ENCODE measurements around the gene GDI1. TPM values are rescaled to one million over a fixed set of nuclear protein-coding genes. Genes with fewer than 3 reads are reported as not detected.
"Not testable (repeated sequence)": the region's sequence is repeated elsewhere in the genome, so short reads cannot be mapped to it uniquely, and the experiment has no call there.

Gene GDI1
- total RNA-seq = 177 TPM

DNA sequence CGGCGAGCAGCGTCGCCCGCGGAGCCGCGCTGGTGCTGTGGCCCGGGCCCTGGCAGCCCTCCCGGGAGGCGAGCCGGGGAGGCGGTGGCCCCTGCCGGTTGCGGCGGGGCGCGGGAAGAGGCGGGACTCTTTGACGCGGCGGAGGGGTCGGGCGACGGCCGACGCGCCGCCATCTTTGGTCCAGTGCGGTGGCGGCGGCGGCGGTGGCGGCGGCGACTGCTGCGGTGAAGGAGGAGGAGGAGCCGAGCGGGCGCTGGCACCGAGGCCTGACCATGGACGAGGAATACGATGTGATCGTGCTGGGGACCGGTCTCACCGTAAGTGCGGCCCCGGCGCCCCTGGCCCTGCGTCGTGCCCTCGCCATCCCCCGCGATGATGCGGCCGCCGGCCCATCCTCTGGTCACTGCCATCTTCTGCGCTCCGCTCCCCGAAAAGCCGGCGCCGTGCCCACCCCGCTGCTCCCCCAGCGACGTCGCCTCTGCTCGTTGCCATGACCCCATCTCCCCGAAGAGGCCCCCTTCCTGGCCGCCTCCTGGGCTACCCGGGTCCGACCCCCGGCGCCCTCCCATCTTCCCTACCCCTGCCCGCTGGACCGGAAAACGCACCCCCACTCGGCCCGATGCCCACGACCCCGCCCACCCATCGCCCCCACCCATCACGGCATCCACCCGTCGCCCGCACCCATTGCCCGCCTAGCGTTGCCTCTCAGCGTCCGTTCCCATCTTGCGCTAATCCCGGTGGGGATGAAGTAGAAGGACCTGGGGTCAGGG lies at the start of gene GDI1:
Gene GDI1 (plus strand): TSS at position 172 of the 770 bp plus-strand sequence. CDS start 101 bp downstream, at position 273.
- intact Hi-C loops (cut with DNase I) = no loop called here
- ATAC-seq = peak; percentile 38
- no peak for DNase-seq (ENCODE audit: low spot score)

DNA sequence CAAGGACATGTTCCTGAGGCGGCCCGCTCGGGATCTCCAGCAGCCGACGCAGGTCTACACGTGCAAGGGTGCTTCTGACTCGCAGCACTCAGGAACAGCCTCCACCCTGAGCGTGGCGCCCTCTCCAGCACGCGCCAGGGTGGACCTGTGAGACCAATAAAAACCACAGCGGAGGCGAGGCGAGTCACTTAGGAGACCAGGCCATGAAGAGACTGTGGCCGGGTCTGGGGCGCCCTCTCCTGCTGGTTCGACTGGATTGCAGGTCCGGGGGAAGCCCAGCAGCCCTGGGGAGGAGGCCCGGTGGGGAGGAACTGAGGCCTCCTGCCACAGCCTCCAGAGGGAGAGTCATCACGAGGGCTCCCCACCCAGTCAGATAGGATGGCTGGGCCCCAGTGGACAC lies 48.9 kb upstream of the GDI1 start:
- peak; percentile 48 for ATAC-seq
- DNase-seq (ENCODE audit: low spot score); intact Hi-C loops (cut with DNase I): not testable (repeated sequence)

DNA sequence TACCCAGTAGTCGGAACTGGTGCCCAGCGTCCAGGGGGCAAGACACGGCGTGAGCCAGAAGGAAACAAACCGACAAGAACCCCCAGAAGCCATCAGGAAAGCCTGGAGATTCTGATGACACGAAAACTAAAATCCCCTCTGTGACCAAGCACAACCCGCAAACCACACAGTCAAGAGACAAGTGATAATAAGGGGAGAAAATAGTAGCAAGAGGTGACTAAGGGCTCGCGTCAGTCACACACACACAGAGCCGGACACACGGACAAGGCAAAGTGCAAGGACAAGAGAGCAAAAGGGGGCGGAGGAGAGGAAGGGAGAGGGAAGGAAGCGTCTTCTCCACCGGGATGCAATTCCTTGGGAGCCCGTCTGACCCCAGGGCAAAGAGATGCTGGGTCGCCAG lies 48.3 kb upstream of the GDI1 start:
- DNase-seq (ENCODE audit: low spot score); intact Hi-C loops (cut with DNase I); ATAC-seq: not testable (repeated sequence)

DNA sequence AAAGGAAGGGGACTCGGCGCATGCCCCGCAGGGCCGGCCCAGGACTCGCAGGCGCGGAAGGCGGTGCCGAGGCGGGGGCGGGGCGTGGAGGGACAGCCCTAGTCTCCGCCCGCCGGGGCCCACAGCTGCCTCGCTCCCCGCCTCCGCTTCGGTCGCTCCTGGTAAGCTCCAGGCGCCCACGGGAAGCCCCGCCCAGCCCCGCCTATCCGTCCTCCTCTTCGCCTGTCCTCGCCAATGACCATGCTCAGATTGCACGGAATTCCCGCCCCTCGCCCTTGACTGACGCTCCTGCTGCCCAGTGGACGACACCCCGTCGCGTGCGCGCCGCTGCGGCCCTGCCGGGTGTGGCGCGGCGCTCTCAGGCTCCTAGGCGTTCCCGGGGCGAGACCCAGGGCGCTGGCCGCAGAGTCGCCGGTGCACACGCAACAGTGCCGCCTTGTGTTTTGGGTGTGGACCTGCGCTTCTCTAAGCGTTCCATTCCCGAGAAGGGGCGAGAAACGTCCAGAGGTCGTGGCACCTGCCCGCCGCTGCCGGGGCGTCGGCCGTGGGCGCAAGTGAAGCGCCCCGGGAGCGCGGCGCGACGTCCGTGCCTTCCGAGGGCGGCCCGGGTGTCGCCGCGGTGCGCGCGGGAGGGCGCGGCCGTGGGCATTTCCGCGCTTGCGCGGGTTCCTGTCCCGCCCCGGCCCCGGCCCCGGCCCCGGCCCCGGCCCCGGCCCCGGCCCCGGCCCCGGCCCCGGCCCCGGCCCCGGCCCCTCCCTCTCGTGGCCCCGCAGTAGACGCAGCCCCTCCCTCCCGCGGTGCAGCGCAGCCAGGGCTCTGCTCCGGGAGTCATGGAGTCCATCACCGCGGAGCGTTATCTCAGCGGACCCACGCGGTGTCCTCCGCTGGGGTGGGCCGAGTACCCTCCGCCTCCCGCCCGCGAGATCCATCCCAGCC lies 46.9 kb upstream of the GDI1 start:
- DNase-seq (ENCODE audit: low spot score); intact Hi-C loops (cut with DNase I): not testable (repeated sequence)
- peak; percentile 88 for ATAC-seq

DNA sequence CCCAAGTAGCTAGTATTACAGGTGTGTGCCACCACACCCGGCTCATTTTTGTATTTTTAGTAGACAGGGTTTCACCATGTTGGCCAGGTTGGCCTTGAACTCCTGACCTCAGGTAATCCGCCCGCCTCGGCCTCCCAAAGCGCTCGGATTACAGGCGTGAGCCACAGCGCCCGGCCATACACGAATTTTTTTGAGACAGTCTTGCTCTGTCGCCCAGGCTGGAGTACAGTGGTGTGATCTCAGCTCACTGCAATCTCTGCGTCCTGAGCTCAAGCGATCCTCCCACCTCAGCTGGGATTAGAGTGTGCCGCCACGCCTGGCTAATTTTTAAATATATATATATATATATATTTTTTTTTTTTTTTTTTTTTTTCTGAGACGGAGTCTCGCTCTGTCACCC lies 40.6 kb upstream of the GDI1 start:
- DNase-seq (ENCODE audit: low spot score); ATAC-seq; intact Hi-C loops (cut with DNase I): not testable (repeated sequence)

DNA sequence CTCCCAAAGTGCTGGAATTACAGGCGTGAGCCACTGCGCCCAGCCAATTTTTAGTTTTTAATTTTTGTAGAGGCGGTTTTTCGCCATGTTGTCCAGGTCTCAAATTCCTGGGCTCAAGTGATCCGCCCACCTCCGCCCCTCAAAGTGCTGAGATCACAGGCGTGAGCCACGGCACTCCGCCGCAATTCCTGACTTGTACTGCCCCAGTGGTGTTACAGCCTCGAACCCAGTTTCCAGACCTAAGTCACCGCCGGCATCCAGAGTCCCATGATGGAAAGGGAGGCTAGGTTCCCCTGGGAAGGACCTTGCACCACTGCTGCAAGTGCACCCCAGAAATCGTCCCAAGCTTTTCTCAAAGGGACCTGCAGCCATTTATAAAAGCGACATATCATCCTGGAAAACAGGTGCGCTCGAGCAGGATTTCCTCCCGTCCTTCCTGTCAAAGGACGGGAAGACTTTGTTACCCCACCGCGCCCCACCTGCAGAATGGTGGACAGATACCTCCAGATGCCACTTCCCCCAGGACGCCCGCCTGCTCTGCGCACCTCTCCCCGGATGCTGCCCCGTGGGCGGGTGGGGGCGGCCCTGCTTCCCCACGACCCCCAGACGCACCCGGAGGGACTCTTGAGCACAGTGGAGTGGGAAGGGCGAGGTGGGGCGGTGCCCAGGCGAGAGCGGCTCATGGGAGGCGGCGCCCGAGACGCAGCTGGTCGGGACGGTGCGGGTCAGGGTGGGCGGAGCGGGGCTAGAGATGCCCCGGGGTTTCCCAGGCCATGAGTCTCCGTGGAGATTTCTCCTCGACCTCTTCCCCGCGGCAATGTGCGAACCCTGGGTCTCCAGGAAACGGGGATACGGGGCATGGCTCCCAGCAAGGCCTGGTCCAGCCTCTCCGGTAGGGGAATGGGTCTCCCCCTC lies 39.7 kb upstream of the GDI1 start:
- intact Hi-C loops (cut with DNase I) = no loop called here
- DNase-seq (ENCODE audit: low spot score) (peak; percentile 85), ATAC-seq (peak; percentile 89)

DNA sequence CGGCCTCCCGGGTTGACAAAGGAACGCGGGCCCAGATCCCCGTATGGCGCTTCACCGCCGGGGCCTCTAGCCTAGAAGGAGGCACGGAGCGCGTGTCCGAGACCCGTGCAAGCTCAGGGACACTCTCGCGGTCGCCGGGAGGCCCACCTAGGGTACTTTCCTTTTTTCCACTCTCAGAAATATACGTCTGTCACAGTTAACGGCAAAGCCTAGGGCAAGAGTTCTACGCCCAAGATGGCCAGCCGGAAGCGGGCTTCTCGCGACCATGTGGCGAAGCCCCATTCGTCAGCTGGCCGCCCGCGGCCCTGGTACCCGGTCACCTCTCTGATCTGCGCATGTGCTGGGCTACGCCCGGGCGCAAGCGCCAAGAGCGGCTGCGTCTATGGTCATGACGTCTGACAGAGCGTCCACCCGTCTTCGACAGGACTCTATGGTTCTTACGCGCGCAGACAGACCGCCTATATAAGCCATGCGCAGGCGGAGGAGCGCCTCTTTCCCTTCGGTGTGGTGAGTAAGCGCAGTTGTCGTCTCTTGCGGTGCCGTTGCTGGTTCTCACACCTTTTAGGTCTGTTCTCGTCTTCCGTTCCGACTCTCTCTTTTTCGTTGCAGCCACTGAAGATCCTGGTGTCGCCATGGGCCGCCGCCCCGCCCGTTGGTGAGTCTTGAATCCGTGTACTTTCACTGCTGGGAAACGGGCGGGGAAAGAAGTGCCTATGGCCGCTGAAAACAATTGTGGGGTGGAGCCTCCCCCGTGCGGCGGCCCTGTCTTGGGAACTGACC lies 38.9 kb upstream of the GDI1 start, which contains the start of gene RPL10:
Gene RPL10 (plus strand): TSS at position 490 of the 780 bp plus-strand sequence. CDS start 143 bp downstream, at position 633.
- intact Hi-C loops (cut with DNase I) = no loop called here
- DNase-seq (ENCODE audit: low spot score) (peak; percentile 95), ATAC-seq (peak; percentile 96)

DNA sequence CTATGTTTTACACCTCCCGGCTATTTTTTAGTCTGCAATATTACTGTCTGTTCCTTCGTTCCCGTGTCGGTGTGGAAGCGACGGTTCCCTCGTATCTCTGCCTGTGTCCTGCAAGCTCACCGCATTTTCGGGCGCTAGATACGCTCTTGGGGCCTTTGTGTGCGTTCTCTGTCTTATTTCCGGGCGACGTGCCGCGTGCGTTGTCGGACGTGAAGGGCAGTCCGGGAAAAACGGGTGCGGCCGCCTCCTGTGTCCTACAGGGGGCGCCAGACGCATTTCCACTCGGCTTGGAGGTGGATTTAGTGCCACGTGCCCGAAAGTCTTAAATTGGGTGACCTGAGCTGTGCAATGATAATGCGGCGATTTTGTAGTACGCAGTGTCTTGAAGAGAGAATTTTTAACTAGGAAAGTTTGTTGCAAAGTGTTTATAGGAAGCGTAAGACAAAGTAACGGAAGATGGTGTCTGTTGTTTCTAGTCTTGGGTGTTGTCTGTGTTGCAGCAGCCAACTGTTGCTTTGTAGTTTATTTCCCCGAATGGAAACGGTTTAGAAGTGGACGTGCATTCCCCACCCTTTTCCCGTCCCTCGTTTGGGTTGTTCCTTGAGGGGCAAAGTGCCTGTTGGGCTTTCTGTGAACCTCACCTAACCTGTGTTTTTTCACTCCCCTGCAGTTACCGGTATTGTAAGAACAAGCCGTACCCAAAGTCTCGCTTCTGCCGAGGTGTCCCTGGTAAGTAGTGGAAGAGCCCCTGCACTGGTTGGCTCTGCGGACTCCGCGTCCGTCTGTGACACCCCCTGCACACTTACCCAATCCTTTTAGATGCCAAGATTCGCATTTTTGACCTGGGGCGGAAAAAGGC lies 38.1 kb upstream of the GDI1 start:
- ATAC-seq = peak; percentile 72
- intact Hi-C loops (cut with DNase I) = no loop called here
- peak; percentile 87 for DNase-seq (ENCODE audit: low spot score)

DNA sequence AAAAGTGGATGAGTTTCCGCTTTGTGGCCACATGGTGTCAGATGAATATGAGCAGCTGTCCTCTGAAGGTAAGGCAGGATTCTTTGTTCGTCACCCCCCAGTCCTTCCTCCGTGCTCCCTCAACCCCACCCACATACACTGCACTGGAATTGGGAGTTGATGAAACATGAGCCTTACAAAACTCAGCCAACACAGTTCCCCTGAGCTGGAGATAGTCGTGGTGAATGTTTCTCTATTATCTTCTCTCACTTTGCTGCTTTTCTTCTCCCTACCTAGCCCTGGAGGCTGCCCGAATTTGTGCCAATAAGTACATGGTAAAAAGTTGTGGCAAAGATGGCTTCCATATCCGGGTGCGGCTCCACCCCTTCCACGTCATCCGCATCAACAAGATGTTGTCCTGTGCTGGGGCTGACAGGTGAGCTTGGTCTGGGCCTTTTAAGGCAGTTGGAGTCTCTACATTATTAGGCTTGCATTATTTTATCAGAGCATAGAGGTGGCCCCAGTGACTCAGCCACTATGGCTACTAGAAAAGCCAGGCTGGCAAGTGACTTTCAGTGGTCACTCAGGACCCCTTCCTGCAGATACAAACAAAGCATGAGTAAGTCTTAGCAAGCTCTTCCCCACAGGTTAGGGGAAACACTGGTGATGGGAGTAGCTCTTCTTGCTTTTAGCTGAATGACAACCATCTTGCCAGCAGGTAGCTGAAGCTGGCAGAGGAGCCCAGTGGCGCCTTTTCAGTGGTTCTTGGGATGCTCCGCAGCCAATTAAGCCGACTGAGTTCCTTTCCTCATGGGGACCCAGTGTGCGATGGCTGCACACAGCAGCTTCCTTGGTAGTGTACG lies 37.2 kb upstream of the GDI1 start:
- intact Hi-C loops (cut with DNase I) = no loop called here
- ATAC-seq (no peak), DNase-seq (ENCODE audit: low spot score) (no peak)

DNA sequence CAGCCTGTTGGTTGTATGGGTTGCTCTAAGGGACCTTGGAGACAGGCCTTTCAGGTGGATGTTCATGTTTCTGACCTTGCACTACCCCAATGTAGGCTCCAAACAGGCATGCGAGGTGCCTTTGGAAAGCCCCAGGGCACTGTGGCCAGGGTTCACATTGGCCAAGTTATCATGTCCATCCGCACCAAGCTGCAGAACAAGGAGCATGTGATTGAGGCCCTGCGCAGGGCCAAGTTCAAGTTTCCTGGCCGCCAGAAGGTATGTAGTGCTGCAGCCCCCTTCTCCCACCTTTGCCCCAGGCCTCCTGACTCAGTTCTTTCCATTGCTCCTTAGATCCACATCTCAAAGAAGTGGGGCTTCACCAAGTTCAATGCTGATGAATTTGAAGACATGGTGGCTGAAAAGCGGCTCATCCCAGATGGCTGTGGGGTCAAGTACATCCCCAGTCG lies 36.6 kb upstream of the GDI1 start:
- ATAC-seq; intact Hi-C loops (cut with DNase I); DNase-seq (ENCODE audit: low spot score): not testable (repeated sequence)

DNA sequence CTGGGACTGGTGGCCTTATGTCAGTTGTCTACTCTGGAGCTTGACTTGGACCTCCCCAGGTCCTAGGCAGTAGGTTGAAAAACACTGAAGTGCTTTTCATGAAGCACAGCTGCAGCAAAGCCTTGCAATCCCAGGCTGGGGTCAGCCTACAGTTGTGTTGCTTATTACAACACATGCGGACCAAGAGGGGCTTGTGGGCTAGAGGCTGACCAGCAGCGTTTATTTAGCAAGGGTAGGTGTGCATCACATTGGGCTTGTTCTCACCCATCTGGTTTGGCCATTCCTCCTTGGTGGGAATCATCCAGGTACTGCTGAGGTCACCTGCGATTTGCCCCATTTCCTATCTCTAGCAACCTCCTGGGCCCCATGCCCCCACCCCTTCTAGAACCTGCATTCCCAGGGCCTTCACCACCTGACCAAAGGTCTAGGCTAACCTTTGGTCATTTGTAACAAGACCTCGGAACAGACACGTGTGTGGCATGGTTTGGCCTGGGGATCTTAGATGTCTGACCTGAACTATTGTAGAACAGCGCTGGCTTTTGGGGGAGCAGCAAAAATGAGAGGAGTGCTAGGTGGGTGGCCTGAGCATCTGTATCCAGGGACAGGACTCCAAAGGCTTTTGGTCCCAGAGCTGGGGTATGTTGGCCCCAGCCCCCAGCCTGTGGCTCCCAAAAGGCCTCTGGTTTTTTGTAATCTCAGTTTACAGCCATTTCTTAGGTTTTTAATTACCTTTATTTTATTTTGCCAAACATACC lies 35.7 kb upstream of the GDI1 start:
- no peak for DNase-seq (ENCODE audit: low spot score)
- intact Hi-C loops (cut with DNase I) = no loop called here
- ATAC-seq = no peak

DNA sequence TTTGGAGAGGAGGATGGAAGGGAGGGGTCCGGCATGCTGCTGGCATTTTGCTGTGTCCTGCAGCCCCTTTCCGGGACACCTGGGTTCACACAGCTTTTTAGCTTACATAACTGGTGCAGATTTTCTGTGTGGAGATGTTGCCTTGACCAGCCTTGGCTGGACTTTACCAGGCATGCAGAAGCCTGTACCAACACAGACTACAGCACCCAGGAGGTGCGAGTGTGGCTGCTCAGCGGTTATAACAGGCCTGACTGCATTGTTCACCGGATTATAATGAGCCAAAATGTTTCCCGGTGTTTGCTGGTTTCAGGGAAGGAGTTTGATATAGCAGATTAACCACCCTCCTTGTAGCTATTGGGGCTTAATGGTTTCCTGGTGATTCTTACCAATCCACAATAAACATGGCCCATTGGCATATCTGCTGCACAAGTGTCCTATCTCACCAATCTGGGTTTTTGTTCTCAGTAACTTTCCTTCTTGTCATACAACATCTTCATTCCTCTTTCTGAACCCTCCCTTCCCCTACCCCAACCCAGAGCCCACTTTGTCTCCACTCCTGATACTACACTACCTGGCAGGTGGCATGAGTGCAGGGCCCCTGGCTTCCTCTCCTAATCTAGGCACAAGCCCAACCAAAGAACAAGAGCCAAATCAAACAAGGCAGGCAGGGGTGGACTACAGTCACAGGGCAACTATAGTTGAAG lies 34.9 kb upstream of the GDI1 start:
- no peak for DNase-seq (ENCODE audit: low spot score)
- no peak for ATAC-seq
- intact Hi-C loops (cut with DNase I) = no loop called here

DNA sequence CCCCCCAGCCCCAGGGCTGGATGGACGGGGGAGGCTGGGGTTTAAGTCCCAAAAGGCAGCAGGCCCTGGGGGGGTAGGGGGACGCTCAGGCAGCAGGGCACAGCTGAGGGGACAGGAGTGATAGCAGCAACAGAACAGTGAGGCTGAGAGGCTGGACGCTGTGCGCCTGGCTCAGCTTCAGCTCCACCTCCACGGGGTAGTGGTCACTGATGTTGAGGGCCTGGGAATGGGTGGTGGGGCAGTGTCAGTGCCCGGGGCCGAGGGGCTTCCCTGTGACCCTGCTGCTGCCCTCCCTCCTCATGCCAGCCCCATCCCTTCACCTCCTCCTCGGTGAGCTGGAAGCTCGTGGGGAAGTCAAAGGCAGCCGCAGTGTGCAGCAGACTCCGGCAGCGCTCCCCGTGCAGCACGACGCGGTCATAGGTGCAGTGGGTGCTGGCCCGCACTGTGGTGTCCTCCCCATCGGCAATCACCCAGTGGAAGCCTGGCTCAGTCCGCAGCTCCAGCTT lies 34.3 kb upstream of the GDI1 start:
- no peak for ATAC-seq
- intact Hi-C loops (cut with DNase I) = no loop called here
- DNase-seq (ENCODE audit: low spot score) = no peak

DNA sequence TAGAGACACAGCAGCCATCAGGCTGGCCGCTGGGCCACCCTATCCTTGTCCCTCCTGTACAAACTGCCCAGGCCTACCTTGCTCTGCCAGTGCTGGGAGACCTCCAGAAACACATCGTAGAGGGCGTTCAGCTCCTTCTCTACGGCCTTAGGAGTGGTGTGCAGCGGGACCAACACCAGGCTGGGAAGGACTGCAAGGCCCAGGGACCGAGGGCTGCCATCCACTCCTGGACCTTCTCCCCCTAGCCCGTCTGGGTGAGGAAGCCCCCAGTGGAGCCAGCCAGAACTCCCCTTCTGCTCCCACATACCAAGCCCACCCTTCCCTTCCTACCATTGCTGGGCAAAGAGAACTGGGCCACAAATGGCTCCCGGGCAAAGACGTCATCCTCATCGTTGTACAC lies 33.8 kb upstream of the GDI1 start:
- DNase-seq (ENCODE audit: low spot score) (no peak), ATAC-seq (no peak)
- intact Hi-C loops (cut with DNase I) = no loop called here

DNA sequence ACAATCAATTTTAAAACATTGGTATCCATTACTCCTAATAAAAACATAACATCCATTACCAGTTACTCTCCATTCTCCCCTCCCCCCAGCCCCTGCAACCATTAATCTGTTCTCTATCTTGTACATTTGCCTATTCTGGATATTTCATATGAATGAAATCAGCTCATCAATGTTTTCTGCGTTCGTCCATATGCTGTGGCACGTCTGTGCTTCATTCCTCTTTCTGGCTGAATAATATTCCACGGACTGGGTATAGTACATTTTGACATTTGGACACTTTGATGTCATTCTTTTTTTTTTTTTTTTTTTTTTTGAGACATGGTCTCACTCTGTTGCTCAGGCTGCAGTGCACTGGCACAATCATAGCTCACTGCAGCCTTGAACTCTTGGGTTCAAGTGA lies 33.1 kb upstream of the GDI1 start:
- DNase-seq (ENCODE audit: low spot score) = no peak
- intact Hi-C loops (cut with DNase I) = no loop called here
- no peak for ATAC-seq

All from sciatic nerve (tissue), 2 donors.